GM12864 (cell line): ENCODE measurements around the gene DNASE2B.

Experiments used
- DNase-seq: peaks from one replicate; pipeline ENCODE4 v3.0.0-alpha.2; 2011; ENCODE audit warnings: low read depth
- H3K4me3 ChIP-seq: 2 replicates; pipeline ENCODE4 v1.5.1; 2011; ENCODE audit warnings: mild to moderate bottlenecking, low read depth, low read length, control low read depth
- TF ChIP-seq, protein P1 (sequence below): IDR thresholded peaks from 2 replicates; pipeline ENCODE4 v1.5.1; 2011; ENCODE audit warnings: low read depth, mild to moderate bottlenecking, moderate library complexity, low read length, control low read depth, inconsistent platforms; ENCODE audit errors: missing control alignments

The DNASE2B gene

DNA sequence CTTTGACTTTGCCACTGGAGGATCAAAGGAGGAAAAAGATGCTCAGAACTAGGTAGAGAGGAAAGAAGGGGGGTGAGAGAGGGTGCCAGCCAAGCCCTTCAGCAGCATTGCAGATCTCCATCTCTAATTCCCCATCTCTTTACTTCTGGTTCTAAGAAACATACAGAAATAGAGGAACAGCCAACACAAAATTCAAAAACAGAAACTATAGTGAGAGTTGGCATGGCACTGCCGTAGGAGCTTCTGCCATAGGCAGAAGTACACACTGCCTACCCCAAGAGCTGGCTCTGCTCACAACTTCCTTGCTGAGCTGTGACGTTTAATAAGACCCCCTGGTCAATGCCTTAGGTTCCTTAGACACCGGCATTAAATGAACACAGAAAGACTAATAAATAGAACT is 54.2 kb downstream of the DNASE2B start:
- H3K4me3 ChIP-seq: no peak overlapping the region
- no peak for DNase-seq
- TF ChIP-seq, protein P1, sequence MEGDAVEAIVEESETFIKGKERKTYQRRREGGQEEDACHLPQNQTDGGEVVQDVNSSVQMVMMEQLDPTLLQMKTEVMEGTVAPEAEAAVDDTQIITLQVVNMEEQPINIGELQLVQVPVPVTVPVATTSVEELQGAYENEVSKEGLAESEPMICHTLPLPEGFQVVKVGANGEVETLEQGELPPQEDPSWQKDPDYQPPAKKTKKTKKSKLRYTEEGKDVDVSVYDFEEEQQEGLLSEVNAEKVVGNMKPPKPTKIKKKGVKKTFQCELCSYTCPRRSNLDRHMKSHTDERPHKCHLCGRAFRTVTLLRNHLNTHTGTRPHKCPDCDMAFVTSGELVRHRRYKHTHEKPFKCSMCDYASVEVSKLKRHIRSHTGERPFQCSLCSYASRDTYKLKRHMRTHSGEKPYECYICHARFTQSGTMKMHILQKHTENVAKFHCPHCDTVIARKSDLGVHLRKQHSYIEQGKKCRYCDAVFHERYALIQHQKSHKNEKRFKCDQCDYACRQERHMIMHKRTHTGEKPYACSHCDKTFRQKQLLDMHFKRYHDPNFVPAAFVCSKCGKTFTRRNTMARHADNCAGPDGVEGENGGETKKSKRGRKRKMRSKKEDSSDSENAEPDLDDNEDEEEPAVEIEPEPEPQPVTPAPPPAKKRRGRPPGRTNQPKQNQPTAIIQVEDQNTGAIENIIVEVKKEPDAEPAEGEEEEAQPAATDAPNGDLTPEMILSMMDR: no peak

DNA sequence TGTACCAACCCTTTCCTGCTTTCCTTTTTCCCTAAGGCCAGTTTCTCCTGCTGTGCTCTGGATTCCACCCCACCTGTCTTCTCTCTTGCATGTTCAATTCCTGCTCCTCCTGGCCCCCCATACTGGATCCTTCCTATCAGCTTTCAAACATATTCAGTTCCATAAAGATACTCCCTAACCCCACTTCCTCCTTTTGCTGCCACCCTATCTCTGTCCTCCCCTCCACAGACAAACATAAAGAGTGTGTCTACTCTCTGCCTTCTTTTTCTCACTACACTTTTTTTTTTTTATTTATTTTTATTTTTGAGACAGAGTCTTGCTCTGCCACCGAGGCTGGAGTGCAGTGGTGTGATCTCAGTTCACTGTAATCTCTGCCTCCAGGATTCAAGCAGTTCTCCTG is 63.8 kb downstream of the DNASE2B start:
- TF ChIP-seq, protein P1: no peak
- no peak for DNase-seq
- no peak overlapping the region for H3K4me3 ChIP-seq
